Activated CD8-positive, alpha-beta memory T cell treated with anti-CD3 and anti-CD28 coated beads for 36 hours (primary cell): ENCODE measurements around the gene S100A16. TPM values are rescaled to one million over a fixed set of nuclear protein-coding genes. Genes with fewer than 3 reads are reported as not detected.
"Not testable (repeated sequence)": the region's sequence is repeated elsewhere in the genome, so short reads cannot be mapped to it uniquely, and the experiment has no call there.

Source experiments
- CTCF ChIA-PET: fragments of 350-600 bp; sonication (Branson Sonifier 250); formaldehyde crosslinking; loops from one replicate; lab custom pipeline; 2021; ENCODE audit warnings: antibody characterized with exemption; lab: Charles Lee
- POLR2A ChIA-PET: fragments of 350-600 bp; sonication (Branson Sonifier 250); formaldehyde crosslinking; loops from one replicate; lab custom pipeline; 2021; ENCODE audit warnings: antibody characterized with exemption; lab: Charles Lee
- total RNA-seq, 2 experiments: library from RNA; stranded (reverse); gene quantifications; one replicate each; pipeline ENCODE4 v1.2.3, GENCODE V29; 2021

The S100A16 gene
- total RNA-seq, 2 experiments from 2014 or later, result not detected

DNA sequence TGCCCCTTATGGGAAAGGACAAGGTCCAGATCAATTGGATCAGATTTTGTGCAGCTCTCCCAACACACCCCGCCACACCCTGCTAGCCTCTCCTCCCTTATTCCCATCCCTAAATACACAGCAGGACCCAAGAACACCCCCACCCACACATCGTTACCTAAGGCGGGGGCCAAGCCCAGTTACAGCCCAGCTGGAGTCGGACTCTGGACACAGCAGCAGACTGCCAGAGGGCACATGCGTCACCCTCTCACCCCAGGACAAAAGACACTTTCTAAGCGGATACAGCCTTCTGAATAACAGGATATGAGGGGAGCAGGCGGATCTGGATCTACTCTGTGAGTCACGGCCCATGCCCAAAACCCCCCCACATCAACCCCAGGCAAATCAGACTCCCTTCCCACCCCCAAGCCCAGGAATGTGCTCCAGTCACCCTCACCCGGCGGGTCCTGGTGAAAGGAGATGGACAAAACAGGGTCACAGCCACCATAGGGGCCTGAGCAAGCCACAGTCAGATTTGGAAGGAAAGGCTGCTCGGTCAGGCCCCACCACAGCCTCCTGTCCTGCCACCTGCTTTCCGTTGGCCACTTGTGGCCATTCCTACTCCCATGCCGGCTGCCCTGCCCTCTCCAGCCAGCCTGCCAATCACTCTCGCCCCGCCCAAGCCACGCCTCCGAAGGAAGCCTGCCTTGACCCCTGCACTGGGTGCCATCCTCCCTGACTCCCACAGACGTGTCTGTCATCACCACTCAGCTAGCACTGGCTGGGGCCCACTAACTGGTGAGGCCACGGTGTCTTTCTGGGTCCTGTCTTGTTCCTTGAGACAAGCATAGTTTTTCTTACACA is 4.0 kb downstream of the S100A16 start:
- ChIA-PET CTCF (no interaction called here), POLR2A (no interaction called here)

DNA sequence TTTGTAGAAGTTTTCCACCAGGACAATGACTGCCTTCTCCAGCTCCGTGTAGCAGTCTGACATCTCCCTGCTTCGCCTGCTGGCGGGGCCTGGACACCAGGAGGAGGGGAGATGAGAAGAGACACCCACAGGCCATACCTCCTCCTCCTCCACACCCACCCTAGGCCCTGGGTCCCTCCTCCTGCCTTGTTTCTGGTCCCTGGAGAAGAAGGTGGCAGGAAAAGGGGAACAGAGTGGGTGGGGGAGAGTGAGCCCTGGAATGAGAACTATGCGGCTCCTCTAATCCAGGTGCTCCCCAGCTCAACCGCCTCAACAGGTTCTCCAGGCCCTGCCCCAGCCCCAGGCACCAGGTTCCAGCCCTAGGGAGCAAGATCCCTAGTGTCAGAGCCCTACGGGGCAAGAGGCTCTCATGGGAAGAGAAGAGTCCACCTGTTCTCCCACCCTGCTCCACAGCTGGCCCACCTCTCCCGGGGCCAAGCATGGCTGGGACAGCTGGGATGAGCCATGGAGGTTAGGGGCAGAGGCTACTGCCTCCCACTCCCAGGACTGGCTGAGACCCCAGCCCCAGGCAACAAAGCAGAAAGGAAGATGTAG is 4.8 kb downstream of the S100A16 start:
- ChIA-PET POLR2A (no interaction called here), CTCF (interaction anchor here (1.0 kb wide), 1 partner anchor 97 kb away, joined by 3 read pairs; no protein-coding TSS in a partner anchor)

GRCh38 chr1:153607381-153607780 is 5.6 kb downstream of the S100A16 start:
- ChIA-PET CTCF (interaction anchor here (1.0 kb wide), 1 partner anchor 97 kb away, joined by 3 read pairs; no protein-coding TSS in a partner anchor), POLR2A (no interaction called here)

- ChIA-PET POLR2A (no interaction called here), CTCF (interaction anchor here (0.7 kb wide), 1 partner anchor 34 kb away, joined by 4 read pairs; no protein-coding TSS in a partner anchor)
Measured at GRCh38 chr1:153606194-153606593, 6.7 kb downstream of the S100A16 start.

- CTCF ChIA-PET, result no interaction called here
- POLR2A ChIA-PET, result no interaction called here
Measured at GRCh38 chr1:153602749-153603148, 10.2 kb downstream of the S100A16 start.

DNA sequence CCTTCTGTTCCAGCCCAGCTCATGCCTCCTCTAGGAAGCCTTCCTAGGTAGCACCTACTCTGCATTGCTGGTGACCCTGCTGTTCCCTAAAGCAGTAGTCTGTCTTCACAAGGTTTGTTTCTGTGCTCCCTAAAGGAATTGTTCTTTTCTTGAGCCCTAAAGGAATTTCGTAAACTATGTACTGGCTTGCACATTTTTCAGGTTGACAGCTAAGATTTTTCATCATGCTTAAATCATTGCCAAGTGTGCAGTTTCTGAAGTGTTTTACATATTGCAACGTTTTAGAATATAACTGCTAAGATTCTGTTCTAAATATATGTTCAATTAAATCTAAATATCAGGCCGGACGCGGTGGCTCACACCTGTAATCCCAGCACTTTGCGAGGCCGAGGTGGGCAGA is 13.1 kb downstream of the S100A16 start:
- ChIA-PET POLR2A (no interaction called here), CTCF (interaction anchor here (0.6 kb wide), 1 partner anchor 95 kb away, joined by 3 read pairs; no protein-coding TSS in a partner anchor)

DNA sequence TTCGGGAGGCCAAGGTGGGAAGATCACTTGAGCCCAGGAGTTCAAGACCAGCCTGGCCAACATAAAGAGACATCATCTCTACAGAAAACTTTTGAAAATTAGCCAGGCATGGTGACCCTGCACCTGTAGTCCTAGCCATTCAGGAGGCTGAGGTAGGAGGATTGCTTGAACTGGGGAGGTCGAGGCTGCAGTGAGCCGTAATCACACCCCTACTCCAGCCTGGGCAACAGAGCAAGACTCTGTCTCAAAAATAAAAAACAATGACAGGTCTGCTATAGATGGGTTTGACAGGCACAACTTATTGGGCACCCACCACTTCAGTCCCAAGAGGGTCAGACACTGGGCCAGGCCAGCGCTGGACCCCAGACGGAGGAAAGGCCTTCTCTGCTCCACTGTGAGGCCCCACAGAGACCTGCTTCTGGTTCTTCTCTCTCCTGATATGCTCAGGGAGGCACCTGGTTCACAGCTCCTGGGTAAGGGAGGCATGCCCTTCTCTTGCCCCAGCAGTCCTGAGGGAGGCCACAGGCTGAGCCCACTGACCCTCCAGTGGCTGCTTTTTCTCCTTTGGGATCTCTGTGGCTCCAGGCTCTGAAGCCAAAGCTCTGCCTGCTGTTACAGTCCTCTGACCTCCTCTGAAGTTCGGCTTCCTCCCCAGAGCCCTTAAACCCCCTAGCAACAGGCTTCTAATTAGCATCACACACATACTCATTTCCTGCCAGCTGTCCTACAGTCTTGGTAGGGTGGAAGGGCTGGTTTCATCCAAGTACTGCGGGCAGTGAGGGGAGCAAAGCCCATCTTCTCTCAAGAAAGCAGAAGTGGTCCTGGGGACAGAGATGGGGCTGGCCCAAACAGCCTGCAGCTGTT is 14.4 kb downstream of the S100A16 start:
- CTCF ChIA-PET, result interaction anchor here (1.8 kb wide), 1 partner anchor 88 kb away, joined by 5 read pairs; no protein-coding TSS in a partner anchor
- POLR2A ChIA-PET, result interaction anchor here (0.6 kb wide), 1 partner anchor 137 kb away, joined by 4 read pairs; no protein-coding TSS in a partner anchor

DNA sequence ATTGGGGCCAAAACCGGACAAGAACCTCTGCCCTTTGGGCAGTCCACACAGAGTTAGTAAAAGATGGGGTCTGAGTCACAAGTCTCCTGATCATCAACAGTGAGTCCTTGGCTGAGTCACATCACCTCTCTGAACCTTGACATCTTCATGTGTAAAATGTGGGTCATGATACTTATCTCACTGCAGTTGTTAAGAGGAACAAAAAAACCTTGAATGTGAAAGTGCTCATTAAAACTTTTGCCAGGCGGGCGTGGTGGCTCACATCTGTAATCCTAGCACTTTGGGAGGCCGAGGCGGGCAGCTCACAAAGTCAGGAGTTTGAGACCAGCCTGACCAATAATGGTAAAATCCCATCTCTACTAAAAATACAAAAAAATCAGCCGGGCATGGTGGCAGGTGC is 15.7 kb downstream of the S100A16 start:
- CTCF ChIA-PET, result interaction anchor here (0.6 to 1.8 kb wide), 2 partner anchors 43 to 86 kb away, joined by 3 to 5 read pairs; no protein-coding TSS in a partner anchor
- POLR2A ChIA-PET, result no interaction called here

DNA sequence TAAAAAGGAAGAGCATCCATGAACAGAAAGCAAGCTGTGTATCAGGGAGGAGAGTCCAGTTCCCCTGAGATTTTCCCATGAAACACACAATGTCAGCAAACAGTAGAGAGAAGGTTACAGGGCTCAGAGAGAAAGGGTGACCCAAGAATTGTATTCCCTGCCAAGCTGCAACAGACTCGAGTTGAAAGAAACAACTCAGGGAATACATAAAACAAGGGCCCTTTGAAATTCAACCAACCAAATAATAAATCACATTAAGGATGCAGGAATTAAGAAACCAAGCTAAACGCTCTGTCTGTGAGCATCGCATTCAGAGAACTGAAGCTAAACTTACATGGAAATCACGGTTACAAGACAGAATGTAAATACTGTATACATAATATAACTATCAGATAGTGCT is 20.2 kb downstream of the S100A16 start:
- ChIA-PET CTCF (no interaction called here), POLR2A (interaction anchor here (0.5 kb wide), 1 partner anchor 28 kb away, joined by 3 read pairs; no protein-coding TSS in a partner anchor)

GRCh38 chr1:153588482-153588881 is 24.5 kb downstream of the S100A16 start:
- CTCF ChIA-PET, result interaction anchor here (0.7 kb wide), 2 partner anchors 72 to 1400 kb away, joined by 3 read pairs; no protein-coding TSS in a partner anchor
- POLR2A ChIA-PET, result interaction anchor here (0.7 kb wide), 1 partner anchor 16 kb away, joined by 3 read pairs; no protein-coding TSS in a partner anchor

DNA sequence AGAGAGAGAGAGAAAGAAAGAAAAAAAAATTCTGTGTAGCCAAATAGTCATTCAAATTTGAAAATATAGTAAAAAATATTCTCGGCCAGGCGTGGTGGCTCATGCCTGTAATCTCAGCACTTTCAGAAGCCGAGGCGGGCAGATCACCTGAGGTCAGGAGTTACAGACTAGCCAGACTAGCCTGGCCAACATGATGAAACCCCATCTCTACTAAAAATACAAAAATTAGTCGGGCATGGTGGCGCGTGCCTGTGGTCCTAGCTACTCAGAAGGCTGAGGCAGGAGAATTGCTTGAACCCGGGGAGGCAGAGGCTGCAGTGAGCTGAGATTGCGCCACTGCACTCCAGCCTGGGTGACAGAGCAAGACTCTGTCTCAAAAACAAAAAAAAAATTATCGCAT is 24.9 kb downstream of the S100A16 start:
- POLR2A ChIA-PET, result interaction anchor here (0.7 kb wide), 1 partner anchor 16 kb away, joined by 3 read pairs; no protein-coding TSS in a partner anchor
- CTCF ChIA-PET, result interaction anchor here (0.7 kb wide), 2 partner anchors 72 to 1399 kb away, joined by 3 read pairs; no protein-coding TSS in a partner anchor

DNA sequence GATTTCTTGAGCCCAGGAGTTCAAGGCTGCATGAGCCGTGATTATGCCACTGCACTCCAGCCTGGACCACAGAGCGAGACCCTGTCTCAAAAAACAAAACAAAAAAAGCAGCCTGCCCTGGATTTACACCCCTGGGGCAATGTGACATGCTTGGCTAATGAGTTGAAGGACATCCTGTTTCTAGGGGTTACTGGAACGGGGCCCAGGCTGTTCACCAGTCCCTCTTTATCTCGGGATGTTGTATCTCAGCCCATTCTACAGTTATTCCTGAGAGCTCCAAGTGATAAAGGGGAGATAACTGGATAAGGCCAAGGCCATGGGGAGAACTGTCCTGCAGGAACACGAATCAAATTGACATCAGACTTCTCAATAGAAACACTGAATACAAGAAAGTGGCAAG is 25.6 kb downstream of the S100A16 start:
- POLR2A ChIA-PET, result no interaction called here
- CTCF ChIA-PET, result no interaction called here

GRCh38 chr1:153586347-153586746 is 26.6 kb downstream of the S100A16 start:
- POLR2A ChIA-PET, result no interaction called here
- CTCF ChIA-PET, result interaction anchor here (0.6 kb wide), 1 partner anchor 384 kb away, joined by 6 read pairs; no protein-coding TSS in a partner anchor

DNA sequence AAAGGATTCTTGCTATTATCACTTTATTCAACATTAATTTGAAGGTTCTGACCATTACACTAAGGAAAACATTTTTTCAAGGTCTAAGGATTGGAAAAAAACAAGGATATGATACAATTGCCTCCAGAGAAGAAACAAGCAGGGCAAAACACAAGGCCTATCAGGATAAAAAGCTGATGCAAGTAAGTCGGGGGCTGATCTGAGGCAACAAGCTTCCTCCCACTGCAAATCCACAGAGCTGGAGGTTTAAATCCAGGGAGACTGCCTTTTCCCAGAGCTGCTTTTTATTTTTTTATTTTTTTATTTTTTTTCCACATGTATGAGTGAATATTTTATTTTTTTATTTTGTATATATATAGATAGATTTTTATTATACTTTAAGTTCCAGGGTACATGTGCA is 27.9 kb downstream of the S100A16 start:
- POLR2A ChIA-PET, result no interaction called here
- CTCF ChIA-PET, result no interaction called here

DNA sequence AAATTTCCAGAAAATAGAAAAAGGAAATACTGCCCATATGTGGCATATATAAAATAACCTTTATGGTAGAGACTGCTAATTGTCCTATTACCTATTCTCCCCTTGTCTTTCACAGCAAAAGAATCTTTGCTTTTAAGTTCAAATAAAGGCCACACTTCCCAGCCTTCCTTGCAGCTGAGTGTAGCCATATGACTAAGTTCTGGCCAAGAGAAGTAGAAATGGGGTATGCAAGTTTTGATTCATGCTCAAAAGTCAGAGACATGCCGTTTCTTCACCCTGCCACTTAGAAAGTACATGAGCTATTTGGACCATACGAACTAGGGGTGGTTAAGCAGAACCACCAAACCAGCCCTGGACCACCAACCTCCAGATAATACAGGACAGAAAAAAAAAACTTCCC is 29.0 kb downstream of the S100A16 start:
- CTCF ChIA-PET, result no interaction called here
- POLR2A ChIA-PET, result no interaction called here

- POLR2A ChIA-PET, CTCF ChIA-PET: not testable (repeated sequence)
Measured at GRCh38 chr1:153583514-153583913, 29.4 kb downstream of the S100A16 start.

DNA sequence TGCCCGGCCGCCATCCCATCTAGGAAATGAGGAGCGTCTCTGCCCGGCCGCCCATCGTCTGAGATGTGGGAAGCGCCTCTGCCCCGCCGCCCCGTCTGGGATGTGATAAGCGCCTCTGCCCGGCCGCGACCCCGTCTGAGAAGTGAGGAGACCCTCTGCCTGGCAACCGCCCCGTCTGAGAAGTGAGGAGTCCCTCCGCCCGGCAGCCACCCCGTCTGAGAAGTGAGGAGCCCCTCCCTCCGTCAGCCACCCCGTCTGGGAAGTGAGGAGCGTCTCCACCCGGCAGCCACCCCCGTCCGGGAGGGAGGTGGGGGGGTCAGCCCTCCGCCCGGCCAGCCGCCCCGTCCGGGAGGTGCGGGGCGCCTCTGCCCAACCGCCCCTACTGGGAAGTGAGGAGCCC is 30.1 kb downstream of the S100A16 start:
- CTCF ChIA-PET, POLR2A ChIA-PET: not testable (repeated sequence)

DNA sequence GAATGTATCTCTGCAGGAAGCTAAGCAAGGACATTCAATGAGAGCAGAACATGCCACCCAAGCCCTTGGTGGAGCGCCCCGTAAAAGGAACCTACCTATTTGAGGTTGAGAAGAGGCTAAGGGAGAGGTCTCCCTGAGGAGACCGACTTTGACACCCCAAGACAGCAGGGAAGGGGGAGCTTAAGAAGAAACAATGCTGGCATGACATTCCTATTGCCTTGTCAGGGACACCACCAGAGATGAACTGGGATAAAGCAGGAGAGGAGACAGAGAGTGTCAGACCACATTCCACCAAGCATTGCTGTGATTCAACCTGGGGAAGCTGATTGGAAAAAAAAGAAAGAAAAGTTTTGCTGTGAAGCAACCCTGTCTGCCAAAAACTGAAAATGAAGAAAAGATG is 34.0 kb downstream of the S100A16 start:
- ChIA-PET CTCF (no interaction called here), POLR2A (no interaction called here)

- CTCF ChIA-PET, result no interaction called here
- POLR2A ChIA-PET, result interaction anchor here (0.6 kb wide), 1 partner anchor 56 kb away, joined by 3 read pairs; the partner anchor contains the start of gene CHTOP
Measured at GRCh38 chr1:153578490-153578889, 34.4 kb downstream of the S100A16 start.
